A673 (cell line): ENCODE data around the gene TUBA1A. TPM values are rescaled to one million over a fixed set of nuclear protein-coding genes. Genes with fewer than 3 reads are reported as not detected.

Experiments
- BruUV-seq: library from RNA; stranded (reverse); fragments of 400-500 nt; replicated peaks from 2 replicates; lab custom pipeline; 2021; lab: Mats Ljungman, UMichigan
- CTCF ChIA-PET: fragments of 300-600 bp; sonication (Branson Sonifier 250); formaldehyde crosslinking; loops from one replicate; lab custom pipeline; 2022; ENCODE audit warnings: antibody characterized with exemption; lab: Charles Lee
- POLR2A ChIA-PET: fragments of 300-600 bp; sonication (Branson Sonifier 250); formaldehyde crosslinking; loops from one replicate; lab custom pipeline; 2022; ENCODE audit warnings: antibody characterized with exemption; ENCODE audit not compliant: low non-redundant PET; lab: Charles Lee
- DNase-seq: peaks from one replicate; pipeline ENCODE4 v3.0.0-alpha.2; 2015; ENCODE audit warnings: low spot score
- H3K27ac ChIP-seq: fragments of 200-600 bp; sonication (generic); 2 replicates; pipeline ENCODE4 v1.5.1; 2016; ENCODE audit warnings: mixed run types, low read depth, mild to moderate bottlenecking, mixed read lengths, antibody characterized with exemption, low read length; ENCODE audit not compliant: poor library complexity, severe bottlenecking
- H3K27me3 ChIP-seq: fragments of 200-600 bp; sonication (generic); replicated peaks from 2 replicates; pipeline ENCODE4 v1.6.1; 2017; ENCODE audit warnings: mixed run types, low read depth, mild to moderate bottlenecking, mixed read lengths, antibody characterized with exemption, low read length; ENCODE audit not compliant: insufficient read depth, poor library complexity
- H3K36me3 ChIP-seq: fragments of 200-600 bp; sonication (generic); 2 replicates; pipeline ENCODE4 v1.6.1; 2016; ENCODE audit warnings: mixed run types, mild to moderate bottlenecking, mixed read lengths, antibody characterized with exemption, low read length; ENCODE audit not compliant: insufficient read depth, poor library complexity, severe bottlenecking
- H3K4me1 ChIP-seq: fragments of 200-600 bp; sonication (generic); 2 replicates; pipeline ENCODE4 v1.6.1; 2017; ENCODE audit warnings: mixed run types, mild to moderate bottlenecking, mixed read lengths, antibody characterized with exemption, low read length; ENCODE audit not compliant: insufficient read depth, poor library complexity, severe bottlenecking
- H3K4me3 ChIP-seq: fragments of 200-600 bp; sonication (generic); 2 replicates; pipeline ENCODE4 v1.5.1; 2016; ENCODE audit warnings: low read depth, mixed run types, mild to moderate bottlenecking, mixed read lengths, low read length; ENCODE audit not compliant: poor library complexity, severe bottlenecking
- H3K9me3 ChIP-seq: fragments of 200-600 bp; sonication (generic); 2 replicates; pipeline ENCODE4 v1.6.1; 2016; ENCODE audit warnings: mixed run types, low read depth, mild to moderate bottlenecking, mixed read lengths, antibody characterized with exemption, low read length; ENCODE audit not compliant: poor library complexity, severe bottlenecking
- EZH2 ChIP-seq: fragments of 200-600 bp; sonication (generic); IDR thresholded peaks from 2 replicates; pipeline ENCODE4 v1.6.1; 2017; ENCODE audit warnings: borderline replicate concordance, low read depth, mild to moderate bottlenecking, mixed read lengths, antibody characterized with exemption, low read length; ENCODE audit not compliant: poor library complexity, severe bottlenecking
- intact Hi-C: fragments of 100-400 bp; cut with micrococcal nuclease; formaldehyde crosslinking; loops from one replicate; pipeline ENCODE4 v1.10.0; 2022; ENCODE audit not compliant: unreplicated experiment
- total RNA-seq: library from RNA; stranded (reverse); gene quantifications from 2 replicates; pipeline ENCODE4 v1.2.3, GENCODE V29; 2021
- TF ChIP-seq, protein P1 (sequence below): fragments of 300-800, 200-600 bp; sonication (generic); conservative IDR thresholded peaks from 2 replicates; pipeline ENCODE4 v1.5.1; 2017; ENCODE audit warnings: low read depth, mild to moderate bottlenecking, antibody characterized with exemption, low read length, moderate library complexity, mixed read lengths

Gene TUBA1A
- total RNA-seq, 1 experiment from 2014 or later, result 504 TPM

- CTCF ChIA-PET, result no interaction called here
- no peak for TF ChIP-seq EZH2
- TF ChIP-seq, protein P1, sequence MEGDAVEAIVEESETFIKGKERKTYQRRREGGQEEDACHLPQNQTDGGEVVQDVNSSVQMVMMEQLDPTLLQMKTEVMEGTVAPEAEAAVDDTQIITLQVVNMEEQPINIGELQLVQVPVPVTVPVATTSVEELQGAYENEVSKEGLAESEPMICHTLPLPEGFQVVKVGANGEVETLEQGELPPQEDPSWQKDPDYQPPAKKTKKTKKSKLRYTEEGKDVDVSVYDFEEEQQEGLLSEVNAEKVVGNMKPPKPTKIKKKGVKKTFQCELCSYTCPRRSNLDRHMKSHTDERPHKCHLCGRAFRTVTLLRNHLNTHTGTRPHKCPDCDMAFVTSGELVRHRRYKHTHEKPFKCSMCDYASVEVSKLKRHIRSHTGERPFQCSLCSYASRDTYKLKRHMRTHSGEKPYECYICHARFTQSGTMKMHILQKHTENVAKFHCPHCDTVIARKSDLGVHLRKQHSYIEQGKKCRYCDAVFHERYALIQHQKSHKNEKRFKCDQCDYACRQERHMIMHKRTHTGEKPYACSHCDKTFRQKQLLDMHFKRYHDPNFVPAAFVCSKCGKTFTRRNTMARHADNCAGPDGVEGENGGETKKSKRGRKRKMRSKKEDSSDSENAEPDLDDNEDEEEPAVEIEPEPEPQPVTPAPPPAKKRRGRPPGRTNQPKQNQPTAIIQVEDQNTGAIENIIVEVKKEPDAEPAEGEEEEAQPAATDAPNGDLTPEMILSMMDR, result no peak
- Histone ChIP-seq H3K4me1 (peaks cover 5% of the 10 kb centered on the region), H3K9me3 (no peaks in the 10 kb centered on the region), H3K36me3 (no peaks in the 10 kb centered on the region), H3K27me3 (no peaks in the 10 kb centered on the region), H3K27ac (no peak overlapping the region), H3K4me3 (no peak overlapping the region)
- BruUV-seq, result no TSS peak
- intact Hi-C loops, result no loop called here
- no peak for DNase-seq
- POLR2A ChIA-PET, result no interaction called here
These were observed 19.8 kb upstream of the TUBA1A start for GRCh38 chr12:49208676-49209075.

GRCh38 chr12:49208146-49208545 is 19.3 kb upstream of the TUBA1A start:
- Histone ChIP-seq H3K27ac (no peak overlapping the region), H3K36me3 (no peaks in the 10 kb centered on the region), H3K4me3 (no peak overlapping the region), H3K27me3 (no peaks in the 10 kb centered on the region), H3K4me1 (no peaks in the 10 kb centered on the region), H3K9me3 (no peaks in the 10 kb centered on the region)
- TF ChIP-seq, protein P1, result no peak
- no peak for TF ChIP-seq EZH2
- ChIA-PET POLR2A (no interaction called here), CTCF (no interaction called here)
- intact Hi-C loops, result no loop called here
- no peak for DNase-seq
- BruUV-seq, result no TSS peak

DNA sequence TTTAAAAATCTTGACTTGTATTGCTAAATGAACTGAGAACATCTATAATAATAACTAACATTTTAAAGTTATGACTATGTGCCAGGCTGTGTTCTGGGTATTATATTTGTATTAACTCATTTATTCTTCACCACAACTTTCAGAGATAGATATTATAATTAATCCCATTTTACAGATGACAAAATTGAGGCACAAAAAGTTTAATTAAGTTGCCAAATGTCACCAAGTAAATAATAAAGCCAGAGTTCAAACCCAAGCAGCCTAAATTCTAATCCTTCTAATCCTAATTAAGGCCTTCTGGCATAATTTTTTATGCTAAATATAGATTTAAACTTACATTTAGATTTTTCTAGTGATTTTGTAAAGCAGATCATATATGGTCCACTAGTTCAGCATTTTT is 17.5 kb upstream of the TUBA1A start:
- Histone ChIP-seq H3K4me3 (no peak overlapping the region), H3K4me1 (peaks cover 8% of the 10 kb centered on the region), H3K27me3 (no peaks in the 10 kb centered on the region), H3K36me3 (no peaks in the 10 kb centered on the region), H3K9me3 (no peaks in the 10 kb centered on the region), H3K27ac (no peak overlapping the region)
- intact Hi-C loops, result no loop called here
- TF ChIP-seq, protein P1, result no peak
- TF ChIP-seq EZH2, result no peak
- ChIA-PET CTCF (no interaction called here), POLR2A (no interaction called here)
- BruUV-seq, result no TSS peak
- no peak for DNase-seq
